HepG2 (cell line): Measurements from ENCODE around the gene CHST6. TPM values are rescaled to one million over a fixed set of nuclear protein-coding genes. Genes with fewer than 3 reads are reported as not detected.

Experiments used
- ARID2 ChIP-seq: sonication (generic); formaldehyde crosslinking; IDR thresholded peaks from 2 replicates; pipeline ENCODE4 v1.8.1; 2022; ENCODE audit warnings: mild to moderate bottlenecking, missing genetic modification reagents, borderline replicate concordance
- EZH2 ChIP-seq: conservative IDR thresholded peaks from 2 replicates; pipeline ENCODE4 v1.6.1; 2012; ENCODE audit warnings: mild to moderate bottlenecking, low read depth, low read length, moderate library complexity
- HNF4A ChIP-seq: sonication (generic); formaldehyde crosslinking; IDR thresholded peaks from 2 replicates; pipeline ENCODE4 v1.4.0; 2020; ENCODE audit warnings: missing genetic modification reagents
- JUNB ChIP-seq: sonication (generic); formaldehyde crosslinking; IDR thresholded peaks from 2 replicates; pipeline ENCODE4 v1.8.0; 2022; ENCODE audit warnings: missing genetic modification reagents, mild to moderate bottlenecking, borderline replicate concordance
- KLF6 ChIP-seq: IDR thresholded peaks from 2 replicates; pipeline ENCODE4 v1.8.0; 2016; ENCODE audit warnings: missing biosample characterization, missing genetic modification reagents
- LBX2 ChIP-seq: sonication (generic); formaldehyde crosslinking; IDR thresholded peaks from 2 replicates; pipeline ENCODE4 v1.5.0; 2020; ENCODE audit warnings: missing genetic modification reagents, mild to moderate bottlenecking, borderline replicate concordance
- ZEB1 ChIP-seq: IDR thresholded peaks from 2 replicates; pipeline ENCODE4 v1.6.1; 2012; ENCODE audit warnings: mild to moderate bottlenecking, low read depth, inconsistent platforms; ENCODE audit not compliant: insufficient replicate concordance
- ZNF382 ChIP-seq: sonication (generic); formaldehyde crosslinking; IDR thresholded peaks from 2 replicates; pipeline ENCODE4 v1.5.0; 2020; ENCODE audit warnings: missing genetic modification reagents, mild to moderate bottlenecking, borderline replicate concordance
- ZNF672 ChIP-seq: sonication (generic); formaldehyde crosslinking; IDR thresholded peaks from 2 replicates; pipeline ENCODE4 v1.8.1; 2022; ENCODE audit warnings: missing genetic modification reagents
- ZNF747 ChIP-seq: sonication (generic); formaldehyde crosslinking; IDR thresholded peaks from 2 replicates; pipeline ENCODE4 v1.8.1; 2023; ENCODE audit warnings: missing genetic modification reagents, mild to moderate bottlenecking, borderline replicate concordance
- ZNF784 ChIP-seq: sonication (generic); formaldehyde crosslinking; IDR thresholded peaks from 2 replicates; pipeline ENCODE4 v1.5.1; 2020; ENCODE audit warnings: missing genetic modification reagents, mild to moderate bottlenecking, borderline replicate concordance
- polyA plus RNA-seq, 8 experiments: library from polyadenylated mRNA; depleted of rRNA in 3 of 8; stranded (reverse) in 7 of 8; unstranded in 1 of 8; fragments of >200 nt; fragmentation: Illumina TruSeq in 4 of 8; extraction: Trizol in 4 of 8; gene quantifications; 2 replicates each; pipeline versions ENCODE4 v1.2.1 to v1.2.3, GENCODE V29; 2011 to 2016; ENCODE audit warnings: low read depth in 4 of 8, missing spikeins in 1 of 8, mixed read lengths in 1 of 8; ENCODE audit not compliant: insufficient read depth in 1 of 8
- total RNA-seq, 5 experiments: library from RNA; depleted of rRNA; stranded (reverse); fragments of >200 nt; fragmentation: Illumina TruSeq; extraction: Trizol; gene quantifications; 2 replicates each; pipeline ENCODE4 v1.2.3, GENCODE V29; 2016; ENCODE audit warnings: low read depth in 1 of 5
- TF ChIP-seq, protein P1 (sequence below): sonication (generic); formaldehyde crosslinking; IDR thresholded peaks from 2 replicates; pipeline ENCODE4 v1.4.0; 2020; ENCODE audit warnings: missing genetic modification reagents
- TF ChIP-seq, protein P2 (sequence below), 2 experiments: sonication (generic) in 1 of 2; formaldehyde crosslinking in 1 of 2; IDR thresholded peaks; 2 replicates each; pipeline versions ENCODE4 v1.6.1 to v1.9.0; 2014 to 2022; ENCODE audit warnings: antibody characterized with exemption in 1 of 2, borderline replicate concordance in 1 of 2, inconsistent platforms in 1 of 2, low read depth in 1 of 2, missing genetic modification reagents in 1 of 2
- TF ChIP-seq, protein P3 (sequence below): sonication (generic); formaldehyde crosslinking; IDR thresholded peaks from 2 replicates; pipeline ENCODE4 v1.5.1; 2020; ENCODE audit warnings: missing genetic modification reagents, mild to moderate bottlenecking, borderline replicate concordance
- TF ChIP-seq, protein P4 (sequence below): sonication (generic); IDR thresholded peaks from 2 replicates; pipeline ENCODE4 v1.6.1; 2016; ENCODE audit warnings: low read depth, borderline replicate concordance

The CHST6 gene
- total and polyA plus RNA-seq, 2 of the 13 experiments (the other 11 are each of a cell fraction or from before 2014, with no cell fraction given) = 0.18 to 0.91 TPM

- TF ChIP-seq ZNF747 (CRISPR knock-in tag) = no peak
- TF ChIP-seq LBX2 (CRISPR knock-in tag) = no peak
- TF ChIP-seq EZH2 = no peak
- TF ChIP-seq, protein P1, sequence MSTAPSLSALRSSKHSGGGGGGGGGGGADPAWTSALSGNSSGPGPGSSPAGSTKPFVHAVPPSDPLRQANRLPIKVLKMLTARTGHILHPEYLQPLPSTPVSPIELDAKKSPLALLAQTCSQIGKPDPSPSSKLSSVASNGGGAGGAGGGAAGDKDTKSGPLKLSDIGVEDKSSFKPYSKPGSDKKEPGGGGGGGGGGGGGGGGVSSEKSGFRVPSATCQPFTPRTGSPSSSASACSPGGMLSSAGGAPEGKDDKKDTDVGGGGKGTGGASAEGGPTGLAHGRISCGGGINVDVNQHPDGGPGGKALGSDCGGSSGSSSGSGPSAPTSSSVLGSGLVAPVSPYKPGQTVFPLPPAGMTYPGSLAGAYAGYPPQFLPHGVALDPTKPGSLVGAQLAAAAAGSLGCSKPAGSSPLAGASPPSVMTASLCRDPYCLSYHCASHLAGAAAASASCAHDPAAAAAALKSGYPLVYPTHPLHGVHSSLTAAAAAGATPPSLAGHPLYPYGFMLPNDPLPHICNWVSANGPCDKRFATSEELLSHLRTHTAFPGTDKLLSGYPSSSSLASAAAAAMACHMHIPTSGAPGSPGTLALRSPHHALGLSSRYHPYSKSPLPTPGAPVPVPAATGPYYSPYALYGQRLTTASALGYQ (CRISPR knock-in tag) = no peak
- TF ChIP-seq ZNF672 (CRISPR knock-in tag) = no peak
- TF ChIP-seq, protein P2, sequence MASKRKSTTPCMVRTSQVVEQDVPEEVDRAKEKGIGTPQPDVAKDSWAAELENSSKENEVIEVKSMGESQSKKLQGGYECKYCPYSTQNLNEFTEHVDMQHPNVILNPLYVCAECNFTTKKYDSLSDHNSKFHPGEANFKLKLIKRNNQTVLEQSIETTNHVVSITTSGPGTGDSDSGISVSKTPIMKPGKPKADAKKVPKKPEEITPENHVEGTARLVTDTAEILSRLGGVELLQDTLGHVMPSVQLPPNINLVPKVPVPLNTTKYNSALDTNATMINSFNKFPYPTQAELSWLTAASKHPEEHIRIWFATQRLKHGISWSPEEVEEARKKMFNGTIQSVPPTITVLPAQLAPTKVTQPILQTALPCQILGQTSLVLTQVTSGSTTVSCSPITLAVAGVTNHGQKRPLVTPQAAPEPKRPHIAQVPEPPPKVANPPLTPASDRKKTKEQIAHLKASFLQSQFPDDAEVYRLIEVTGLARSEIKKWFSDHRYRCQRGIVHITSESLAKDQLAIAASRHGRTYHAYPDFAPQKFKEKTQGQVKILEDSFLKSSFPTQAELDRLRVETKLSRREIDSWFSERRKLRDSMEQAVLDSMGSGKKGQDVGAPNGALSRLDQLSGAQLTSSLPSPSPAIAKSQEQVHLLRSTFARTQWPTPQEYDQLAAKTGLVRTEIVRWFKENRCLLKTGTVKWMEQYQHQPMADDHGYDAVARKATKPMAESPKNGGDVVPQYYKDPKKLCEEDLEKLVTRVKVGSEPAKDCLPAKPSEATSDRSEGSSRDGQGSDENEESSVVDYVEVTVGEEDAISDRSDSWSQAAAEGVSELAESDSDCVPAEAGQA (IDR thresholded peaks at IDR 0.05; ENCODE audit: low read depth) = no peak
- TF ChIP-seq, protein P2 (CRISPR knock-in tag; IDR thresholded peaks at IDR 0.05; ENCODE audit: borderline replicate concordance) = no peak
- TF ChIP-seq ZNF784 (CRISPR knock-in tag) = peak; percentile 15; the same call in 1 of the 2 replicates
- no peak for TF ChIP-seq ZNF382 (CRISPR knock-in tag)
- TF ChIP-seq, protein P3, sequence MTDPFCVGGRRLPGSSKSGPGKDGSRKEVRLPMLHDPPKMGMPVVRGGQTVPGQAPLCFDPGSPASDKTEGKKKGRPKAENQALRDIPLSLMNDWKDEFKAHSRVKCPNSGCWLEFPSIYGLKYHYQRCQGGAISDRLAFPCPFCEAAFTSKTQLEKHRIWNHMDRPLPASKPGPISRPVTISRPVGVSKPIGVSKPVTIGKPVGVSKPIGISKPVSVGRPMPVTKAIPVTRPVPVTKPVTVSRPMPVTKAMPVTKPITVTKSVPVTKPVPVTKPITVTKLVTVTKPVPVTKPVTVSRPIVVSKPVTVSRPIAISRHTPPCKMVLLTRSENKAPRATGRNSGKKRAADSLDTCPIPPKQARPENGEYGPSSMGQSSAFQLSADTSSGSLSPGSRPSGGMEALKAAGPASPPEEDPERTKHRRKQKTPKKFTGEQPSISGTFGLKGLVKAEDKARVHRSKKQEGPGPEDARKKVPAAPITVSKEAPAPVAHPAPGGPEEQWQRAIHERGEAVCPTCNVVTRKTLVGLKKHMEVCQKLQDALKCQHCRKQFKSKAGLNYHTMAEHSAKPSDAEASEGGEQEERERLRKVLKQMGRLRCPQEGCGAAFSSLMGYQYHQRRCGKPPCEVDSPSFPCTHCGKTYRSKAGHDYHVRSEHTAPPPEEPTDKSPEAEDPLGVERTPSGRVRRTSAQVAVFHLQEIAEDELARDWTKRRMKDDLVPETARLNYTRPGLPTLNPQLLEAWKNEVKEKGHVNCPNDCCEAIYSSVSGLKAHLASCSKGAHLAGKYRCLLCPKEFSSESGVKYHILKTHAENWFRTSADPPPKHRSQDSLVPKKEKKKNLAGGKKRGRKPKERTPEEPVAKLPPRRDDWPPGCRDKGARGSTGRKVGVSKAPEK (CRISPR knock-in tag) = no peak
- TF ChIP-seq KLF6 = no peak
- TF ChIP-seq, protein P4, sequence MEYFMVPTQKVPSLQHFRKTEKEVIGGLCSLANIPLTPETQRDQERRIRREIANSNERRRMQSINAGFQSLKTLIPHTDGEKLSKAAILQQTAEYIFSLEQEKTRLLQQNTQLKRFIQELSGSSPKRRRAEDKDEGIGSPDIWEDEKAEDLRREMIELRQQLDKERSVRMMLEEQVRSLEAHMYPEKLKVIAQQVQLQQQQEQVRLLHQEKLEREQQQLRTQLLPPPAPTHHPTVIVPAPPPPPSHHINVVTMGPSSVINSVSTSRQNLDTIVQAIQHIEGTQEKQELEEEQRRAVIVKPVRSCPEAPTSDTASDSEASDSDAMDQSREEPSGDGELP = peak; percentile 50; the same call in 1 of the 2 replicates
- TF ChIP-seq ARID2 = no peak
- TF ChIP-seq JUNB (CRISPR knock-in tag) = peak; percentile 11; the same call in 1 of the 2 replicates
- peak; percentile 72 for TF ChIP-seq HNF4A
- TF ChIP-seq ZEB1 = peak; percentile 79
Measured at GRCh38 chr16:75486014-75486675, 9.1 kb downstream of the CHST6 start (continued).
